H1 (cell line): Measurements from ENCODE around the gene TPO. TPM values are rescaled to one million over a fixed set of nuclear protein-coding genes. Genes with fewer than 3 reads are reported as not detected.

Experiments
- CTCF ChIA-PET: fragments of 300-600 bp; sonication (Branson Sonifier 250); formaldehyde crosslinking; loops from one replicate; lab custom pipeline; 2021; ENCODE audit not compliant: partially characterized antibody; lab: Charles Lee
- POLR2A ChIA-PET: fragments of 300-600 bp; sonication (Branson Sonifier 250); formaldehyde crosslinking; loops from one replicate; lab custom pipeline; 2021; ENCODE audit warnings: inconsistent platforms; ENCODE audit not compliant: partially characterized antibody; lab: Charles Lee
- DNase-seq, 2 experiments: peaks; one replicate each; pipeline versions ENCODE4 v3.0.0 to v3.0.0-alpha.2; 2010 to 2022; ENCODE audit warnings: low spot score in 2 of 2, low read depth in 1 of 2, mixed read lengths in 1 of 2
- FAIRE-seq: peaks from 2 replicates; lab custom pipeline; 2011; peaks lifted over from hg19 to GRCh38; lab: Jason Lieb, UNC
- H2AFZ ChIP-seq: 2 replicates; pipeline ENCODE4 v1.8.1; 2012; ENCODE audit warnings: low read length, inconsistent platforms
- H2AK5ac ChIP-seq: 2 replicates; pipeline ENCODE4 v1.6.1; 2013; ENCODE audit warnings: low read depth, low read length
- H2BK120ac ChIP-seq: replicated peaks from 2 replicates; pipeline ENCODE3; 2013; ENCODE audit warnings: low read depth, low read length, inconsistent platforms
- H2BK12ac ChIP-seq: 2 replicates; pipeline ENCODE4 v1.6.1; 2013; ENCODE audit warnings: low read depth, low read length
- H2BK15ac ChIP-seq: 2 replicates; pipeline ENCODE4 v1.6.1; 2013; ENCODE audit warnings: low read length
- H2BK20ac ChIP-seq: 2 replicates; pipeline ENCODE4 v1.6.1; 2013; ENCODE audit warnings: low read length
- H2BK5ac ChIP-seq: 2 replicates; pipeline ENCODE4 v1.6.1; 2013; ENCODE audit warnings: low read depth, low read length
- H3K14ac ChIP-seq: 2 replicates; pipeline ENCODE4 v1.6.1; 2013; ENCODE audit warnings: inconsistent platforms; ENCODE audit not compliant: insufficient read length
- H3K18ac ChIP-seq: 2 replicates; pipeline ENCODE4 v1.6.1; 2013; ENCODE audit warnings: low read length; ENCODE audit errors: extremely low read depth
- H3K23ac ChIP-seq: 2 replicates; pipeline ENCODE4 v1.6.1; 2013; ENCODE audit warnings: inconsistent platforms; ENCODE audit not compliant: insufficient read length
- H3K23me2 ChIP-seq: 2 replicates; pipeline ENCODE4 v1.6.1; 2013; ENCODE audit warnings: low read depth, low read length
- H3K27ac ChIP-seq: 2 replicates; pipeline ENCODE4 v1.6.1; 2011; ENCODE audit warnings: low read depth, low read length, inconsistent platforms
- H3K27me3 ChIP-seq, 4 experiments: replicated peaks in 1 of 4; 1 replicate in 1 of 4; 2 replicates in 3 of 4; pipeline versions ENCODE4 v1.6.1 to v1.8.1; 2011 to 2013; ENCODE audit warnings: low read length in 3 of 4, mild to moderate bottlenecking in 3 of 4, inconsistent platforms in 2 of 4, mixed read lengths in 2 of 4, moderate library complexity in 1 of 4; ENCODE audit not compliant: control insufficient read depth in 3 of 4, insufficient read depth in 3 of 4; ENCODE audit errors: extremely low read depth in 1 of 4
- H3K36me3 ChIP-seq, 4 experiments: 2 replicates each; pipeline versions ENCODE4 v1.6.1 to v1.8.1; 2011 to 2013; ENCODE audit warnings: mild to moderate bottlenecking in 4 of 4, low read length in 3 of 4, moderate library complexity in 2 of 4, control low read depth in 1 of 4, inconsistent platforms in 1 of 4; ENCODE audit not compliant: insufficient read depth in 4 of 4, control insufficient read depth in 2 of 4
- H3K4ac ChIP-seq: replicated peaks from 2 replicates; pipeline ENCODE3; 2013; ENCODE audit warnings: low read length, low read depth, mixed read lengths, inconsistent platforms; ENCODE audit not compliant: insufficient read length
- H3K4me1 ChIP-seq, 4 experiments: replicated peaks in 1 of 4; 1 replicate in 1 of 4; 2 replicates in 3 of 4; pipeline versions ENCODE4 v1.6.1 to v1.8.1; 2011 to 2013; ENCODE audit warnings: low read length in 3 of 4, inconsistent platforms in 2 of 4, mixed read lengths in 1 of 4; ENCODE audit not compliant: insufficient read depth in 4 of 4, control insufficient read depth in 3 of 4
- H3K4me2 ChIP-seq, 2 experiments: 2 replicates each; pipeline versions ENCODE4 v1.6.1 to v1.8.1; 2011 to 2013; ENCODE audit warnings: low read depth in 2 of 2, low read length in 2 of 2, control low read depth in 1 of 2, inconsistent platforms in 1 of 2, mild to moderate bottlenecking in 1 of 2; ENCODE audit not compliant: insufficient read depth in 1 of 2
- H3K4me3 ChIP-seq, 4 experiments: fragments of 200-600, 300-600 bp in 1 of 4; sonication (generic), shearing (Covaris generic), sonication (Bioruptor Twin) in 1 of 4; 2 replicates each; pipeline versions ENCODE4 v1.5.1 to v1.8.1; 2011 to 2016; ENCODE audit warnings: low read length in 4 of 4, low read depth in 3 of 4, control low read depth in 2 of 4, inconsistent platforms in 2 of 4, mild to moderate bottlenecking in 2 of 4, mixed read lengths in 1 of 4, moderate library complexity in 1 of 4; ENCODE audit not compliant: insufficient read depth in 2 of 4; ENCODE audit errors: extremely low read depth in 1 of 4
- H3K56ac ChIP-seq: replicated peaks from 2 replicates; pipeline ENCODE3; 2013; ENCODE audit warnings: low read depth, mild to moderate bottlenecking, mixed read lengths, low read length, inconsistent platforms; ENCODE audit not compliant: insufficient read length
- H3K79me1 ChIP-seq: 2 replicates; pipeline ENCODE4 v1.6.1; 2013; ENCODE audit warnings: low read depth, low read length, control low read depth
- H3K79me2 ChIP-seq, 2 experiments: 2 replicates each; pipeline versions ENCODE4 v1.6.1 to v1.8.1; 2012 to 2013; ENCODE audit warnings: low read length in 2 of 2, mild to moderate bottlenecking in 2 of 2, inconsistent platforms in 1 of 2; ENCODE audit not compliant: insufficient read depth in 2 of 2, control insufficient read depth in 1 of 2
- H3K9ac ChIP-seq, 4 experiments: replicated peaks in 1 of 4; 1 replicate in 1 of 4; 2 replicates in 3 of 4; pipeline versions ENCODE4 v1.6.1 to v1.8.1; 2011 to 2013; ENCODE audit warnings: low read depth in 3 of 4, low read length in 3 of 4, control low read depth in 2 of 4, mild to moderate bottlenecking in 2 of 4, moderate library complexity in 2 of 4, inconsistent platforms in 1 of 4; ENCODE audit errors: extremely low read depth in 1 of 4
- H3K9me3 ChIP-seq, 2 experiments: 2 replicates each; pipeline versions ENCODE4 v1.6.1 to v1.8.1; 2012 to 2013; ENCODE audit warnings: mild to moderate bottlenecking in 2 of 2, moderate library complexity in 2 of 2, control low read depth in 1 of 2, inconsistent platforms in 1 of 2, low read depth in 1 of 2, low read length in 1 of 2, mixed read lengths in 1 of 2; ENCODE audit not compliant: insufficient read depth in 2 of 2
- H4K20me1 ChIP-seq, 2 experiments: replicated peaks in 1 of 2; 2 replicates each; pipeline versions ENCODE3 to v1.8.1; 2011 to 2013; ENCODE audit warnings: inconsistent platforms in 2 of 2, low read length in 2 of 2, mild to moderate bottlenecking in 1 of 2; ENCODE audit not compliant: insufficient read depth in 2 of 2, control insufficient read depth in 1 of 2
- H4K5ac ChIP-seq: 2 replicates; pipeline ENCODE4 v1.6.1; 2013; ENCODE audit warnings: low read length, low read depth, mixed read lengths, inconsistent platforms; ENCODE audit not compliant: insufficient read length
- H4K8ac ChIP-seq: 2 replicates; pipeline ENCODE4 v1.8.0; 2013; ENCODE audit warnings: mild to moderate bottlenecking, moderate library complexity, low read length, inconsistent platforms; ENCODE audit not compliant: insufficient read depth; ENCODE audit errors: extremely low read depth
- H4K91ac ChIP-seq: replicated peaks from 2 replicates; pipeline ENCODE3; 2013; ENCODE audit warnings: low read length, mixed read lengths, inconsistent platforms; ENCODE audit not compliant: insufficient read length
- ATF3 ChIP-seq: IDR thresholded peaks from 2 replicates; pipeline ENCODE4 v1.6.1; 2011; ENCODE audit warnings: low read depth, mild to moderate bottlenecking, low read length; ENCODE audit not compliant: insufficient read depth
- CBX8 ChIP-seq: fragments of 300-800, 300-1000 bp; sonication (generic); IDR thresholded peaks from 2 replicates; pipeline ENCODE4 v1.7.1; 2016; ENCODE audit warnings: low read depth, low read length, borderline replicate concordance
- CHD1 ChIP-seq: IDR thresholded peaks from 2 replicates; pipeline ENCODE4 v1.6.1; 2012; ENCODE audit warnings: low read depth, low read length, improper control_type of control experiment
- CTBP2 ChIP-seq: IDR thresholded peaks from 2 replicates; pipeline ENCODE4 v1.7.0; 2011; ENCODE audit warnings: borderline replicate concordance, mild to moderate bottlenecking, moderate library complexity, mixed read lengths, low read length; ENCODE audit not compliant: insufficient read depth, insufficient read length
- GTF2F1 ChIP-seq: IDR thresholded peaks from 2 replicates; pipeline ENCODE4 v1.6.1; 2012; ENCODE audit warnings: low read depth, low read length, improper control_type of control experiment, borderline replicate concordance
- MAFK ChIP-seq: IDR thresholded peaks from 2 replicates; pipeline ENCODE4 v1.6.1; 2012; ENCODE audit warnings: low read depth, mild to moderate bottlenecking, improper control_type of control experiment, low read length
- RXRA ChIP-seq: IDR thresholded peaks from 2 replicates; pipeline ENCODE4 v1.6.1; 2011; ENCODE audit warnings: low read depth, mild to moderate bottlenecking, low read length, moderate library complexity; ENCODE audit not compliant: insufficient read depth
- SIRT6 ChIP-seq: IDR thresholded peaks from one replicate; pipeline ENCODE4 v1.7.1; 2012; ENCODE audit warnings: low read length, inconsistent platforms
- SIX5 ChIP-seq: IDR thresholded peaks from 2 replicates; pipeline ENCODE4 v1.6.1; 2011; ENCODE audit warnings: mild to moderate bottlenecking, low read depth, low read length
- SP1 ChIP-seq: IDR thresholded peaks from 2 replicates; pipeline ENCODE4 v1.6.1; 2011; ENCODE audit warnings: low read depth, low read length
- TBP ChIP-seq: IDR thresholded peaks from 2 replicates; pipeline ENCODE4 v1.6.1; 2011; ENCODE audit warnings: low read depth, low read length, improper control_type of control experiment
- TCF12 ChIP-seq: IDR thresholded peaks from 2 replicates; pipeline ENCODE4 v1.6.1; 2011; ENCODE audit warnings: low read depth, mild to moderate bottlenecking, low read length
- TEAD4 ChIP-seq: IDR thresholded peaks from 2 replicates; pipeline ENCODE4 v1.6.1; 2012; ENCODE audit warnings: low read depth, low read length, inconsistent platforms, mixed read lengths
- WGBS, 2 experiments: shearing (Covaris generic) in 1 of 2; methylation state at CpG; one replicate each; pipeline versions ENCODE4 v1.1.6 to v1.1.7; 2013 to 2015; ENCODE audit warnings: low lambda C conversion rate in 2 of 2, mixed read lengths in 2 of 2, inconsistent platforms in 1 of 2, low coverage in 1 of 2, missing lambda C conversion rate in 1 of 2; ENCODE audit not compliant: insufficient replicate concordance in 2 of 2, insufficient coverage in 1 of 2, insufficient read length in 1 of 2; ENCODE audit errors: extremely low coverage in 1 of 2, missing lambda C conversion rate in 1 of 2; 5-methylcytosine and 5-hydroxymethylcytosine counted together
- polyA plus RNA-seq, 7 experiments: library from polyadenylated mRNA; depleted of rRNA in 3 of 7; stranded (reverse) in 5 of 7; unstranded in 2 of 7; fragments of >200 nt in 5 of 7; fragments of 200-250 nt in 2 of 7; gene quantifications; 1 replicate in 5 of 7; 2 replicates in 1 of 7; 4 replicates in 1 of 7; pipeline versions ENCODE4 v1.2.1 to v1.2.3, GENCODE V29; 2011 to 2013; ENCODE audit warnings: missing spikeins in 2 of 7, mixed read lengths in 2 of 7
- total RNA-seq: library from RNA; stranded (reverse); fragmentation: NEBNext Ultra II Directional; extraction: Animal tissue kit (Norgen Biotek cat#: 25700); gene quantifications from 2 replicates; pipeline ENCODE4 v1.2.1, GENCODE V29; 2021
- TF ChIP-seq, protein P1 (sequence below): IDR thresholded peaks from 2 replicates; pipeline ENCODE4 v1.6.1; 2012; ENCODE audit warnings: inconsistent platforms

The TPO gene
- total and polyA plus RNA-seq, 2 of the 8 experiments (the other 6 are each of a cell fraction or from before 2014, with no cell fraction given): not detected

DNA sequence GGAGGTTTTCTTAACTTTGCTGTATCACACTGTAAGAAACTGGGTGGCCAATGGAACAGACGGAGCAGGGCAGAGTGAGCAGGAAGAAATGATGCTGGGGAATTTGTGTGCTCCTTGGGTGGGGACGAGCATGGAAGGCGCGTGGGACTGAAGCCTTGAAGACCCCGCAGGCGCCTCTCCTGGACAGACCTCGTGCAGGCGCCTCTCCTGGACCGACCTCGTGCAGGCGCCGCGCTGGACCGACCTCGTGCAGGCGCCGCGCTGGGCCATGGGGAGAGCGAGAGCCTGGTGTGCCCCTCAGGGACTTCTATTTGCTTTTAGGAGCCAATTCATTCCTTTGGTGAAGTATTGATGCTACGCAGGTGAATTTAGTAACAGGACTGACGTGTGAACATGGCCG, 8.9 kb downstream of the TPO start:
- POLR2A ChIA-PET: no interaction called here
- Histone ChIP-seq H2BK5ac (no peak overlapping the region), H2BK12ac (no peak overlapping the region), H4K5ac (no peak overlapping the region), H3K18ac (no peak overlapping the region), H3K4me3 (no peak overlapping the region), H4K8ac (no peak overlapping the region), H3K4me2 (no peak overlapping the region), H2BK120ac (no peak overlapping the region), H3K56ac (no peak overlapping the region), H3K79me1 (no peaks in the 10 kb centered on the region), H3K14ac (no peak overlapping the region), H3K9ac (no peak overlapping the region), H2BK15ac (no peak overlapping the region), H4K20me1 (no peaks in the 10 kb centered on the region), H3K36me3 (no peaks in the 10 kb centered on the region), H2AFZ (no peak overlapping the region), H3K4ac (no peak overlapping the region), H2BK20ac (no peak overlapping the region), H3K23ac (no peak overlapping the region), H3K9me3 (no peaks in the 10 kb centered on the region), H3K27me3 (peaks cover 0 to 6% (median 1%) of the 10 kb centered on the region in 4 experiments; a peak in 1 of 7 replicates), H3K27ac (no peak overlapping the region), H2AK5ac (no peak overlapping the region), H3K79me2 (no peaks in the 10 kb centered on the region), H3K4me1 (no peaks in the 10 kb centered on the region), H4K91ac (no peak overlapping the region), H3K23me2 (0 out of 2 replicates have a peak, but pooled peaks cover 2% of the 10 kb centered on the region)
- whole genome bisulfite sequencing, 2 experiments: 92% methylated on average over 22 of the region's 22 CpGs; no CpG with 5 or more reads in 1 of the 2 experiments
- FAIRE-seq (no peak), DNase-seq (no peak)
- CTCF ChIA-PET: interaction anchor here (1.1 to 1.2 kb wide), 3 partner anchors 10 to 123 kb away, joined by 3 to 4 read pairs (median 3); no protein-coding TSS in a partner anchor
- no peak for TF ChIP-seq TBP
- TF ChIP-seq TCF12: no peak
- TF ChIP-seq ATF3: no peak
- TF ChIP-seq, protein P1, sequence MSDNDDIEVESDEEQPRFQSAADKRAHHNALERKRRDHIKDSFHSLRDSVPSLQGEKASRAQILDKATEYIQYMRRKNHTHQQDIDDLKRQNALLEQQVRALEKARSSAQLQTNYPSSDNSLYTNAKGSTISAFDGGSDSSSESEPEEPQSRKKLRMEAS: no peak
- TF ChIP-seq MAFK: no peak
- TF ChIP-seq SIX5: no peak
- no peak for TF ChIP-seq TEAD4
- no peak for TF ChIP-seq CHD1
- TF ChIP-seq GTF2F1: no peak
- TF ChIP-seq CBX8: no peak
- TF ChIP-seq CTBP2: no peak
- TF ChIP-seq SP1: no peak
- no peak for TF ChIP-seq SIRT6
- no peak for TF ChIP-seq RXRA
